Measurements from ENCODE around the gene NELFB. TPM values are rescaled to one million over a fixed set of nuclear protein-coding genes. Genes with fewer than 3 reads are reported as not detected.

NELFB gene
- total RNA-seq, 2 experiments from 2014 or later: 70.8 to 75.3 TPM

DNA sequence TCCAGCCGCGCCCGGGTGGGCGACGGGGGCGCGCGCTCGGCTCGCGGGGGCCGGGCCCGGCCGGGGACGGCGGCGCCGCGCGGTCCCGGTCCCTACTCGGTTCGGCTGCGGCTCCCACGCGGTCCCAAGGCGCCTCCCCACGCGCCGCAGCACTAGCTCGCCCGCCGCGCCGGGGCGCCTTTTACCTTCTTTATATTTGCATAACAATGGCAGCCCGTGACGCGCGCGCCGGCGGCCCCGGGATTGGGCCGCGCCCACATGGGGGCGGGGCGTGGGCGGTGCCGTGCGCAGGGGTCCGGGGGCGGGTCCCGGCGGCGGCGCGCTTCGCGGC lies 47.0 kb downstream of the NELFB start, which contains the start of gene NRARP:
NRARP (minus strand) TSS at position 154 of the 331 bp plus-strand sequence. CDS start 343 bp downstream, outside the sequence.
- DNase-seq (peak; percentile 89), ATAC-seq (peak; percentile 79)
- peak within 1 kb of the TSS; percentile 70 for H3K4me3 Mint-ChIP-seq
- no peak within 1 kb of the TSS for H3K27ac Mint-ChIP-seq
- no peaks in the 10 kb centered on the region for H3K9me3 Mint-ChIP-seq (ENCODE audit: low read depth)
- H3K4me1 Mint-ChIP-seq: peaks cover 17% of the 10 kb centered on the region
- CTCF ChIA-PET: interaction anchor here (0.6 to 3.3 kb wide), 25 partner anchors 9 to 255 kb away, joined by 3 to 15 read pairs (median 3); partner anchors contain the start of genes EXD3, NOXA1, NSMF and TOR4A
- peaks cover 32% of the 10 kb centered on the region for H3K27me3 Mint-ChIP-seq
- H3K36me3 Mint-ChIP-seq: no peaks in the 10 kb centered on the region

GRCh38 chr9:137302449-137303150 lies 47.5 kb downstream of the NELFB start:
- no peak overlapping the region for H3K4me3 Mint-ChIP-seq
- no peaks in the 10 kb centered on the region for H3K9me3 Mint-ChIP-seq (ENCODE audit: low read depth)
- H3K27ac Mint-ChIP-seq: no peak overlapping the region
- DNase-seq: no peak
- no peaks in the 10 kb centered on the region for H3K36me3 Mint-ChIP-seq
- CTCF ChIA-PET: interaction anchor here (0.8 to 3.3 kb wide), 21 partner anchors 8 to 256 kb away, joined by 3 to 15 read pairs (median 4); partner anchors contain the start of genes EXD3, NOXA1, NSMF and TOR4A
- peaks cover 30% of the 10 kb centered on the region for H3K27me3 Mint-ChIP-seq
- H3K4me1 Mint-ChIP-seq: peaks cover 17% of the 10 kb centered on the region
- ATAC-seq: no peak

DNA sequence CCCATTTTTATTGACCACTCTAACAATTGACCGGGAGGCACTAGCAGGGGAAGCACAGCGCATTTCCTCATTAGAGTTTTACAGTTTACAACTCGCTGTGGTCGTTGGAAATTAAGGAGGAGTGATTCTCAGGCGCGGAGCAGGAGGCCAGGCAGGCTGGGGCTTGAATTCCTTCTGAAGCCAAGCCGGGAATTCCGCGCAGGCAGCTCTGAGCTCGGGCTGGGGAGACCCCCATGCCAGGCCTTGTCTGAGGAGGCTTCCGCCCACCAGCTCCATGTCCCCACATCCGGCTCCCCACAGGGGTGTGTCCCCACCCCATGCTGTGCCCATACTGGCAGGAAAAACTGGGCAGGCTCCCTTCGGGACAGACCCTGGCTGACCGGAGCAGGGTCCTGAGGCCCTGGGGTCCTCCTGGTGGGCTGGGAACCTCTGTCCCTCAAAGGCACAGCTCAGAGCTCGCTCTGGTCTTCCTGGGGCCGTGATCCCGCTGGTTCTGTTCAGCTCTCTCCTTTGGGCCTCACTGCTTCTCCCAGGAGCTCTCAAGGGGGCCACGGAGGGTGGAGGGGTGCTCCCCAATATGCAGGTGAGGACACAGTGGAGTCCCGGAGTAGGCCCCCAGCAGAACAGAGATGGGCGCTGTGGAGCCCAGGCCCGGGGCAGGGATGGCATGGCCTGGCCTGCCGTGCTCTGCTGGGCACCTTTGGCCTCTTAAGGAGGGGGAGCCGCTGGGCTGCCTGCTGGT lies 48.2 kb downstream of the NELFB start:
- no peaks in the 10 kb centered on the region for H3K9me3 Mint-ChIP-seq (ENCODE audit: low read depth)
- ATAC-seq (no peak), DNase-seq (no peak)
- peaks cover 17% of the 10 kb centered on the region for H3K4me1 Mint-ChIP-seq
- CTCF ChIA-PET: interaction anchor here (0.9 to 3.3 kb wide), 7 partner anchors 13 to 119 kb away, joined by 3 to 15 read pairs (median 3); partner anchors contain the start of genes EXD3 and TOR4A
- no peak overlapping the region for H3K4me3 Mint-ChIP-seq
- H3K27me3 Mint-ChIP-seq: peaks cover 25% of the 10 kb centered on the region
- no peaks in the 10 kb centered on the region for H3K36me3 Mint-ChIP-seq
- no peak overlapping the region for H3K27ac Mint-ChIP-seq

- Mint-ChIP-seq H3K4me1 (peaks cover 17% of the 10 kb centered on the region), H3K27ac (no peak overlapping the region), H3K36me3 (no peaks in the 10 kb centered on the region), H3K27me3 (peaks cover 20% of the 10 kb centered on the region), H3K4me3 (no peak overlapping the region), H3K9me3 (ENCODE audit: low read depth) (no peaks in the 10 kb centered on the region)
- CTCF ChIA-PET: interaction anchor here (0.9 to 3.3 kb wide), 6 partner anchors 12 to 119 kb away, joined by 3 to 15 read pairs (median 3); partner anchors contain the start of genes EXD3 and TOR4A
- DNase-seq (no peak), ATAC-seq (no peak)
Measured at GRCh38 chr9:137303893-137304382, 48.8 kb downstream of the NELFB start.

- Mint-ChIP-seq H3K27me3 (peaks cover 15% of the 10 kb centered on the region), H3K4me3 (no peak overlapping the region), H3K9me3 (ENCODE audit: low read depth) (no peaks in the 10 kb centered on the region), H3K36me3 (no peaks in the 10 kb centered on the region), H3K27ac (no peak overlapping the region), H3K4me1 (peaks cover 17% of the 10 kb centered on the region)
- ATAC-seq (no peak), DNase-seq (no peak)
- CTCF ChIA-PET: interaction anchor here (0.6 to 1.7 kb wide), 5 partner anchors 13 to 118 kb away, joined by 3 read pairs; partner anchors contain the start of genes EXD3 and TOR4A
Measured at GRCh38 chr9:137304383-137305059, 49.4 kb downstream of the NELFB start.

DNA sequence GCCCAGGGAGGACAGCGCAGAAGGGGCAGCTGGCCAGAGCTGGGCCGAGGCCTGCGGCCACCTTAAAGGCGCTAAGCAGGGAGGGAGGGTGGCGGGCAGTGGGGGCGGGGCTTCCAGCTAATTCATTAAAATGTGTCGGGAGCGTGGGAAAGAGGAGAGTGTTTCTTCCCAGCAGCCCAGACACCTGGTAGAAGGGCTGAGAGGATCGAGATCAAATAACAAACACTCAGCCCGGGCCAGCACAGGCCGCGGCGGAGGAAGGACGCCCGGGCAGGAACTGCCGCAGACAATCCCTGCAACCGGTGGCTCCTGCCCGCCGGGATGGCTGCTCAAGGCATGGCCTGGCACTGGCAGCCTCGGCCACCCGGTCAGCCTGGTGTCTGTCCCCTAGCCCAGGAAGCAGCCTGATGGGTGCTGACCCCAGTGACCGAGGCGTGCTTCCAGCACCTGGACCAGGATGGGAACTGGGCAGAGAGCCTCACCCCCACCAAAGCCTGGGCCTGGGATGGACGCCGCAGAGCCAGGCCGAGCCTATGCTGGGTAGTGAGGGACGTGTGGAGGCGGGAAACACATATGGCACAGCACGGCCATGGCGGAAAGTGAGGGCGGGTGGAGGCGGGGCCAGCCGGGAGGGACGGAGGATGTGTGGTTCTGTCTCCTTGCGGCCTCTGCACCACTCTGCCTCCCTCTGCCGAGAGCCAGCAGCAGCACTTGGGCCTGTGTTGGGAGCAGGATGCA lies 50.1 kb downstream of the NELFB start:
- CTCF ChIA-PET: interaction anchor here (0.6 to 1.4 kb wide), 3 partner anchors 14 to 94 kb away, joined by 3 read pairs; no protein-coding TSS in a partner anchor
- no peak overlapping the region for H3K4me3 Mint-ChIP-seq
- H3K27ac Mint-ChIP-seq: peak overlapping the region; percentile 69
- H3K36me3 Mint-ChIP-seq: no peaks in the 10 kb centered on the region
- H3K4me1 Mint-ChIP-seq: peaks cover 14% of the 10 kb centered on the region
- peak; percentile 59 for ATAC-seq
- DNase-seq: peak; percentile 85
- H3K27me3 Mint-ChIP-seq: peaks cover 9% of the 10 kb centered on the region
- no peaks in the 10 kb centered on the region for H3K9me3 Mint-ChIP-seq (ENCODE audit: low read depth)

DNA sequence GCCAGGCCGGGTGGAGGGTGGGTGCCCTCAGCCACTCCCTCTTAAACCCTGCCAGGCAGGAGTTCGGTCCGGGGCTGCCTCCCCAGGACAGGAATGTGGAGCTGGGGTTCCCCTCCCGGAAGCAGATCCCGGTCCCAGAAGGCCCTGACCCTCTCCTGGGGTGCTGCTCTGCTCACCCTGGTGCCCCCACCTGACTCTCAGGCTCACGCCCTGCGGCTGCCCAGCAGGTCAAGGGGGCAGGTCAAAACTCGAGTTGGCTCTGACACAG lies 50.6 kb downstream of the NELFB start:
- ATAC-seq: no peak
- CTCF ChIA-PET: interaction anchor here (1.0 kb wide), 1 partner anchor 10 kb away, joined by 4 read pairs; no protein-coding TSS in a partner anchor
- Mint-ChIP-seq H3K4me3 (no peak overlapping the region), H3K27me3 (peaks cover 8% of the 10 kb centered on the region), H3K36me3 (no peaks in the 10 kb centered on the region), H3K27ac (peak overlapping the region; percentile 69), H3K4me1 (peaks cover 12% of the 10 kb centered on the region), H3K9me3 (ENCODE audit: low read depth) (no peaks in the 10 kb centered on the region)
- DNase-seq: no peak

DNA sequence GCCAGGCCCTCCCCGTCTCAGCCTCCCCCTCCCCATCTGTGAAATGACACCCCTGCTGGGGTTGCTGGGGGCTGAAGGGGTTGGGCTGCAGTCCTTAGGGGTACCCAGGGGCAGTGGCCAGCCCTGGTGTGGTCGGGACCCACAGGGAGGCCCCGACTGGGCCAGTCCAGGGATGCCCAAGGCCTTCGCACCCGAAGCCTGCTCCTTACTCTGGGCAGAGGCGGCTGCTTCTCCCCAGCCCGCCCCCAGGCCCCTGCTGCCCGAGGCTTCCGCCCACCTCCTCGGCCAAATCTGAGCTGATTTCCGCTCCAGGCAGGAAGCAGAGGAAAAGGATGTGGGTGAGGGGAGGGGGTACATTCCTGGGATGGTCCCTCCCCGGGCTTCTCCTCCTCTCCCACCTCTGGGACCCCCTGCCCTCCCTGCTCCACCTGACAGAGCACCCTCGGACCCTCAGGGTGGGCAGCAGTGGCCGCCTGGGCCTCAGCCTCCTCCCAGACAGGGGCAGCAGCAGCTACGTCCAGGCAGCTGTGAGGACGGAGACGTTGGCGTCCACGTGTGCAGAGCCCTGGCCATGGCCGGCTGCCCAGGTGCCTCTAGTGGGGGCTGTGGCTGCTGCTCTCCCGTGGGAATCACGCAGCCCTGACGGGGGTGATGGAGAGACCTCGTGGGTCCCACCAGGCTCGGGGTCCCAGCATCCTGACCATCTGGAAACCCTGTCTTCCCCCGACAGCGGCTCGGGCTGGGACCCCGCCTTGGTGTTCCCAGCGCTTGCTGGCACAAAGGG lies 51.1 kb downstream of the NELFB start:
- DNase-seq (peak; percentile 47), ATAC-seq (no peak)
- CTCF ChIA-PET: interaction anchor here (1.0 kb wide), 1 partner anchor 10 kb away, joined by 4 read pairs; no protein-coding TSS in a partner anchor
- Mint-ChIP-seq H3K27ac (no peak overlapping the region), H3K4me1 (peaks cover 10% of the 10 kb centered on the region), H3K4me3 (no peak overlapping the region), H3K9me3 (ENCODE audit: low read depth) (no peaks in the 10 kb centered on the region), H3K36me3 (no peaks in the 10 kb centered on the region), H3K27me3 (peaks cover 5% of the 10 kb centered on the region)

GRCh38 chr9:137306850-137307254 lies 51.7 kb downstream of the NELFB start:
- Mint-ChIP-seq H3K27ac (no peak overlapping the region), H3K4me1 (peaks cover 7% of the 10 kb centered on the region), H3K9me3 (ENCODE audit: low read depth) (no peaks in the 10 kb centered on the region), H3K4me3 (no peak overlapping the region), H3K36me3 (no peaks in the 10 kb centered on the region), H3K27me3 (peaks cover 3% of the 10 kb centered on the region)
- DNase-seq (no peak), ATAC-seq (no peak)
- CTCF ChIA-PET: interaction anchor here (0.7 to 1.0 kb wide), 2 partner anchors 9 to 116 kb away, joined by 3 to 4 read pairs; partner anchors contain the start of genes EXD3 and NOXA1

DNA sequence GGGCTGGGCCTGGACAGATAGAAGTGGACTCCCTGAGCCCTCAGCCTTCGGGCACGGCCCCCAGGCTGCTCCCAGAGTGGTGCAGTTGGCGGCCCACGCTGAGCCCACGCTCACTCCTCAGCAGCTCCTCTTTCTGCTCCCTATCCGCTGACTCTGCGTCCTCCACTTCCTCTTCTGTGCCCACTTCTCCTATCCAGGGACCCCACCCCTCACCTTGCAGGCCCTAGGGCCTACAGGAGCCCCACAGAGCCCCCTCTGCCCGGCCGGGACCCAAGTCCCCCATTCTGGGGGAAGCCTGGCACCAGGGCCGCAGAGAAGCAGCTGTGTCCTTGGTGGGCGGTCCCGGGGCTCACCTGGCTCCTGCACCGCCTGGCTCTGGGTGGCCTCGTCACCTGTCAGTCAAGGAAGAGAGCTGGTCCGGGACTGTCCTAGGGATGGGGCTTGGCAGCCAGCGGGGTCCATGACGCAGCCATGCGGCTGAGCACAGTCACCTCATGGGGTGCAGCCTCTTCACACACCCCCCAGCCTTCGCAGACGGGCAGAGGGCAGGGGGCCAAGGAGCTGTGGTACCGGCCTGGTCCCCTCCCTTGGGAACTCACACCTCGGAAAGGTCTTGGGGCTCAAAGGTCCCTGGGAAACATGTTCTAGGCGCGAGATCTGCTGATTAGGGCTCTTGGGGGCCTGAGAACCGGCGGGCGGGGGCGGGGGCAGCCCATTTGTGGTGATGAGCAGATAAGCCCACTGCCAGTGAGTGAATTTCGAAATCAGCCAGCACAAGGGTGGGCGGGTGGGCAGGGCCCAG lies 52.3 kb downstream of the NELFB start:
- ATAC-seq (no peak), DNase-seq (no peak)
- CTCF ChIA-PET: interaction anchor here (0.7 kb wide), 1 partner anchor 115 kb away, joined by 3 read pairs; the partner anchor contains the start of genes EXD3 and NOXA1
- no peaks in the 10 kb centered on the region for H3K9me3 Mint-ChIP-seq (ENCODE audit: low read depth)
- peaks cover 7% of the 10 kb centered on the region for H3K4me1 Mint-ChIP-seq
- no peak overlapping the region for H3K4me3 Mint-ChIP-seq
- no peaks in the 10 kb centered on the region for H3K36me3 Mint-ChIP-seq
- H3K27ac Mint-ChIP-seq: no peak overlapping the region
- H3K27me3 Mint-ChIP-seq: peaks cover 3% of the 10 kb centered on the region

DNA sequence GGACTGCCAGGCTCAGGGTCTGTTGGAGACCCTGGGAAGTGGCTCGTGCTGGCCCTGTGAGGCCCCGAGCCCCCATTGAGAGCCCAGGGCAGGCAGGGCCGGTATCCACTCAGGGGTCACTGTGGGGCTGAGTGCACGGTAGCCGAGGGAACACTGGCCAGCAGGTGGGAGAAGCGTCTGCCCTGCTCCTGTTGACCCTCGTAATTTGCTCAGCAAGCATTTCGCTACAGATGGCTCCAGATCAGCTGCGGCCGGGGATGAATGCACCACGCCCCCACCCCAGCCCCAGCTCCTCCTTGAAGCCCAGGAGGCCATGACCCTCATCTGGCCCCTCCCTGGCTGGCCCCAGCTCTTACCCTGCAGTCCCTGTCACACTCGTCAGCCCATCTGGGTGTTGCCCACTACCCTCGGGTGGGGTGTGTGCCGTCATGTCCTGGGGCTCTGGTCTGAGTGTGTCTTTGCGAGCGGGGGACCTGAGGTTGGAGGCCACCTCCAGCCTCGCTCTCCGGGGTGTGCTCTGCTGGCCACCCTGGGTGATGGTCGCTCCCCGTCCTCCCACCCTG lies 53.0 kb downstream of the NELFB start:
- ATAC-seq: no peak
- Mint-ChIP-seq H3K36me3 (no peaks in the 10 kb centered on the region), H3K27me3 (peaks cover 3% of the 10 kb centered on the region), H3K4me3 (no peak overlapping the region), H3K4me1 (peaks cover 7% of the 10 kb centered on the region), H3K9me3 (ENCODE audit: low read depth) (no peaks in the 10 kb centered on the region), H3K27ac (no peak overlapping the region)
- CTCF ChIA-PET: no interaction called here
- DNase-seq: no peak

Measured in activated CD8-positive, alpha-beta memory T cell treated with anti-CD3 and anti-CD28 coated beads, Interleukin-2, amount 10 ng/mL, durations not matched to agents 7 days and 5 days (primary cell).